PC-9 (cell line): ENCODE measurements around the gene RMI2. TPM values are rescaled to one million over a fixed set of nuclear protein-coding genes. Genes with fewer than 3 reads are reported as not detected.

ENCODE experiments used
- BruUV-seq: library from RNA; stranded (reverse); fragments of 400-500 nt; replicated peaks from 2 replicates; lab custom pipeline; 2021; lab: Mats Ljungman, UMichigan
- CTCF ChIA-PET: fragments of 300-600 bp; sonication (Branson Sonifier 250); formaldehyde crosslinking; loops from one replicate; lab custom pipeline; 2022; ENCODE audit warnings: antibody characterized with exemption; lab: Charles Lee
- POLR2A ChIA-PET: fragments of 300-600 bp; sonication (Branson Sonifier 250); formaldehyde crosslinking; loops from one replicate; lab custom pipeline; 2022; ENCODE audit warnings: antibody characterized with exemption; ENCODE audit not compliant: unreplicated experiment; lab: Charles Lee
- DNase-seq, 2 experiments: peaks; one replicate each; pipeline versions ENCODE4 v3.0.0 to v3.0.0-alpha.2; 2015 to 2022; ENCODE audit warnings: mixed read lengths in 1 of 2
- H2AFZ ChIP-seq: fragments of 200-600 bp; sonication (generic); 2 replicates; pipeline ENCODE4 v1.8.1; 2017; ENCODE audit warnings: antibody characterized with exemption
- H3F3A ChIP-seq: fragments of 200-600 bp; sonication (generic); 2 replicates; pipeline ENCODE4 v1.8.1; 2017; ENCODE audit warnings: antibody characterized with exemption, mild to moderate bottlenecking, low read depth; ENCODE audit not compliant: insufficient read depth
- H3K27ac ChIP-seq: fragments of 200-600 bp; sonication (generic); 2 replicates; pipeline ENCODE4 v1.6.1; 2016; ENCODE audit warnings: mixed run types
- H3K27me3 ChIP-seq: fragments of 200-600 bp; sonication (generic); 2 replicates; pipeline ENCODE4 v1.6.1; 2016; ENCODE audit warnings: low read depth, mixed run types; ENCODE audit not compliant: insufficient read depth
- H3K36me3 ChIP-seq: fragments of 200-600 bp; sonication (generic); 2 replicates; pipeline ENCODE4 v1.6.1; 2016; ENCODE audit warnings: low read depth, mixed run types
- H3K4me1 ChIP-seq: fragments of 200-600 bp; sonication (generic); replicated peaks from 2 replicates; pipeline ENCODE4 v1.6.1; 2016; ENCODE audit warnings: mixed run types; ENCODE audit not compliant: insufficient read depth
- H3K4me2 ChIP-seq: fragments of 200-600 bp; sonication (generic); 2 replicates; pipeline ENCODE4 v1.6.1; 2017; ENCODE audit warnings: mixed run types
- H3K4me3 ChIP-seq: fragments of 200-600 bp; sonication (generic); 2 replicates; pipeline ENCODE4 v1.6.1; 2016; ENCODE audit warnings: mixed run types
- H3K79me2 ChIP-seq: fragments of 200-600 bp; sonication (generic); 2 replicates; pipeline ENCODE4 v1.6.1; 2017; ENCODE audit warnings: low read depth, mixed run types
- H3K9me2 ChIP-seq: fragments of 200-600 bp; sonication (generic); 2 replicates; pipeline ENCODE4 v1.8.1; 2017; ENCODE audit warnings: mild to moderate bottlenecking; ENCODE audit not compliant: insufficient read depth
- H3K9me3 ChIP-seq: fragments of 200-600 bp; sonication (generic); 2 replicates; pipeline ENCODE4 v1.8.1; 2016; ENCODE audit warnings: low read depth; ENCODE audit not compliant: insufficient read depth
- H4K20me1 ChIP-seq: fragments of 200-600 bp; sonication (generic); 2 replicates; pipeline ENCODE4 v1.8.1; 2017; ENCODE audit not compliant: insufficient read depth
- EZH2 ChIP-seq: fragments of 200-600 bp; sonication (generic); IDR thresholded peaks from 2 replicates; pipeline ENCODE4 v1.8.0; 2017; ENCODE audit warnings: antibody characterized with exemption, low read depth
- intact Hi-C: fragments of 100-400 bp; cut with micrococcal nuclease; formaldehyde crosslinking; loops from one replicate; pipeline ENCODE4 v1.10.0; 2022; ENCODE audit not compliant: unreplicated experiment
- total RNA-seq: library from RNA; stranded (reverse); gene quantifications from 2 replicates; pipeline ENCODE4 v1.2.3, GENCODE V29; 2021
- TF ChIP-seq, protein P1 (sequence below): fragments of 200-600 bp; sonication (generic); conservative IDR thresholded peaks from 2 replicates; pipeline ENCODE4 v1.6.1; 2017; ENCODE audit warnings: mixed run types, antibody characterized with exemption, mild to moderate bottlenecking, moderate library complexity

RMI2 gene
- total RNA-seq, 1 experiment from 2014 or later: 38.0 TPM

DNA sequence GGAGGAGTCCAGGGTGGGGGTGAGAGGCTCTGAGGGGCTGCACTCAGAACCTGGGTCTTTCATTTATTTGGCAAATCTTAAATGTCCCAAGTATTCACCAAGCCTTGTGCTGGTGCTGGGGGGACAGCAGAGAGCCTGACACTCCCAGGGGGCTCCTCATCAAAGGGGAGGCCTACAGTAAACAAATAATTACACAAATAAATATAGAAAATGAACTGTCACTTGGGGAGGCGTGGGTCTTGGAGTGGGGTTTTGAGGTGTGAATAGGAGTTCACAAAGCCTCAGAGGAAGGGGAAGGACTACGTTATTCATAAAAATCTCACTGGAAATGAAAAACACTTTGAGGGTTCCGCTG, 48.9 kb upstream of the RMI2 start:
- no peaks in the 10 kb centered on the region for H3K9me2 ChIP-seq
- H3K27ac ChIP-seq: no peak overlapping the region
- H3K79me2 ChIP-seq: no peaks in the 10 kb centered on the region
- no TSS peak for BruUV-seq
- H3K4me3 ChIP-seq: no peak overlapping the region
- no peaks in the 10 kb centered on the region for H3K27me3 ChIP-seq
- ChIA-PET CTCF (interaction anchor here (1.3 kb wide), 1 partner anchor 37 kb away, joined by 4 read pairs; no protein-coding TSS in a partner anchor), POLR2A (no interaction called here)
- peaks cover 5% of the 10 kb centered on the region; the same call in 1 of the 2 replicates for H3F3A ChIP-seq
- H2AFZ ChIP-seq: no peak overlapping the region
- no peak overlapping the region for H3K4me2 ChIP-seq
- intact Hi-C loops: loop anchor here (5.0 kb wide), 1 partner anchor 39 kb away; the partner anchor contains the start of gene SOCS1
- H3K4me1 ChIP-seq: no peaks in the 10 kb centered on the region
- H3K36me3 ChIP-seq: no peaks in the 10 kb centered on the region
- no peak for DNase-seq
- no peaks in the 10 kb centered on the region for H4K20me1 ChIP-seq
- no peaks in the 10 kb centered on the region for H3K9me3 ChIP-seq
- no peak for TF ChIP-seq EZH2
- TF ChIP-seq, protein P1, sequence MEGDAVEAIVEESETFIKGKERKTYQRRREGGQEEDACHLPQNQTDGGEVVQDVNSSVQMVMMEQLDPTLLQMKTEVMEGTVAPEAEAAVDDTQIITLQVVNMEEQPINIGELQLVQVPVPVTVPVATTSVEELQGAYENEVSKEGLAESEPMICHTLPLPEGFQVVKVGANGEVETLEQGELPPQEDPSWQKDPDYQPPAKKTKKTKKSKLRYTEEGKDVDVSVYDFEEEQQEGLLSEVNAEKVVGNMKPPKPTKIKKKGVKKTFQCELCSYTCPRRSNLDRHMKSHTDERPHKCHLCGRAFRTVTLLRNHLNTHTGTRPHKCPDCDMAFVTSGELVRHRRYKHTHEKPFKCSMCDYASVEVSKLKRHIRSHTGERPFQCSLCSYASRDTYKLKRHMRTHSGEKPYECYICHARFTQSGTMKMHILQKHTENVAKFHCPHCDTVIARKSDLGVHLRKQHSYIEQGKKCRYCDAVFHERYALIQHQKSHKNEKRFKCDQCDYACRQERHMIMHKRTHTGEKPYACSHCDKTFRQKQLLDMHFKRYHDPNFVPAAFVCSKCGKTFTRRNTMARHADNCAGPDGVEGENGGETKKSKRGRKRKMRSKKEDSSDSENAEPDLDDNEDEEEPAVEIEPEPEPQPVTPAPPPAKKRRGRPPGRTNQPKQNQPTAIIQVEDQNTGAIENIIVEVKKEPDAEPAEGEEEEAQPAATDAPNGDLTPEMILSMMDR: no peak

DNA sequence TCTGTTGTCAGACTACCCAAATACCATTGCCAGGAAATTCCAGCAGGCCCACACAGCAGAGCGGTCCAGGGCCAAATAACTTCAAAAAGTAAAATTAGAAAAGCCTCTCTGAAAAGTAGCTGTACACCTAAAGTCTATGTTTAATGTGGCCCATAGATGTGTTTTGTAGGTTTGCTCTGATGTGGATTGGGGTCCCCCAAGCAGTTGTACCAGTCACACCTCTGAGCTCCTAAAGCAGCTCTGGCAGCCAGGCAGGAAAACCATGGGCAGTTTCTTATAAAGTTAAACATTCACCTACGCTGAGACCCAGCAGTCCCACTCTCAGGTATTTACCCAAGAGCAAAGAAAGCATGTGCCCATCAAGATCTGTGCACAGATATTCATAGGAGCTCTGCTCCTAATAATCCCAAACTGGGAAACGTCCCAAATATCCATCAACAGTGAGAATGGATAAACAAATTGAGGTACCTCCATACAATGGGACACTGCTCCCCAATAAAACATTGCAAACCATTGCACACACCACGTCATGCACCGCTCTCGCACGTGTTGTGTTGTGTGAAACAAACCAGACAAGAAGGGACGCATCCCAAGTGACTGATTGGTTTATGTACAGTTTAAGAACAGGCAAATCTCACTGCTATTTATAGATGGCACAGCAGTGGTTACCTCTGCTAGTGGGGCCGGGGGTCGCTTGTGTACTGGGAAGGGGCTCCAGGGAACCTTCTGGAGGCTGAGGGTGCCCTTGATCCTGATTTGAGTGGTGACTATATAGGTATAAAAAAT, 48.4 kb upstream of the RMI2 start:
- Histone ChIP-seq H3K27ac (no peak overlapping the region), H3K27me3 (no peaks in the 10 kb centered on the region), H3K79me2 (no peaks in the 10 kb centered on the region), H3F3A (peaks cover 5% of the 10 kb centered on the region; the same call in 1 of the 2 replicates), H3K9me3 (no peaks in the 10 kb centered on the region), H2AFZ (no peak overlapping the region), H3K4me1 (no peaks in the 10 kb centered on the region), H4K20me1 (no peaks in the 10 kb centered on the region), H3K36me3 (no peaks in the 10 kb centered on the region), H3K4me2 (no peak overlapping the region), H3K9me2 (no peaks in the 10 kb centered on the region), H3K4me3 (no peak overlapping the region)
- BruUV-seq: no TSS peak
- no peak for DNase-seq
- CTCF ChIA-PET: interaction anchor here (1.3 kb wide), 1 partner anchor 38 kb away, joined by 4 read pairs; no protein-coding TSS in a partner anchor
- POLR2A ChIA-PET: interaction anchor here (0.5 to 0.7 kb wide), 3 partner anchors 20 to 104 kb away, joined by 3 to 4 read pairs (median 3); partner anchors contain the start of gene PRM2
- intact Hi-C loops: loop anchor here (5.0 kb wide), 1 partner anchor 40 kb away; the partner anchor contains the start of gene SOCS1
- TF ChIP-seq EZH2: no peak
- TF ChIP-seq, protein P1: no peak

DNA sequence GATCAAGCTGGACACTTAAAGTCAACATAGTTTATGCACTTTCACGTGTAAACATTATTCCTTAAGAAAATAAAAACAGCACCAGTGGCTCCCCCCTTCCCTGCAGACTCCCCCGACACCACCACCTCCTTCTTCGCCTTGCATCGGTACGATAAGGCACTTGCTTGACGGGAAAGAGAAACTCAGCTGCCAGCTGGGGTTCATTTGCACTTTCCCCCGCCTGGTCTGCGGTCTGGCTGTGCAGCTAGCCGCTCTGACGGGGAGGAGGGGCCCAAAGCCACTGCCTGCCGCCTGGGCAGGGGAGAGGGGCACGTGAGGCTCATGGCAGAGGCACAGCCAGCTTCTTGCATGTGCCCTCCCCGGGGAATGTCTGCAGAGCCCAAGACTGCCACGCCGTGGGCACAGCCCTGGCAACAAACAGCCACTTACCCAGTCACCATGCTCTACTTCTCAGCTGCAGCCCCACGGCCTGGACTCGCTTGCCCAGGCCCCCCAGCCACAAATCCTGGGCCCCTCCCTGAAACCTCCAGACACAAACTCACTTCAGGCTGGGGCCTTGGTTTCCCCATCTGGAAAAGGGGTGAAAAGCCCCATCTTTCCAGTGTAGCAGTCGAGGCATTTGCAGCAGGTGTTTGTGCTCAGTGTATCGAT, 47.6 kb upstream of the RMI2 start:
- Histone ChIP-seq H3K4me3 (no peak overlapping the region), H2AFZ (no peak overlapping the region)
- intact Hi-C loops: loop anchor here (5.0 kb wide), 1 partner anchor 40 kb away; the partner anchor contains the start of gene SOCS1

More for the DNA sequence above, 47.6 kb upstream of the RMI2 start:
- ChIA-PET POLR2A (interaction anchor here (0.5 to 0.7 kb wide), 4 partner anchors 21 to 227 kb away, joined by 3 to 14 read pairs (median 4); partner anchors contain the start of gene PRM2), CTCF (interaction anchor here (0.6 to 1.3 kb wide), 3 partner anchors 39 to 314 kb away, joined by 4 read pairs; no protein-coding TSS in a partner anchor)
- Histone ChIP-seq H3K36me3 (no peaks in the 10 kb centered on the region), H3K27ac (no peak overlapping the region), H3K9me2 (no peaks in the 10 kb centered on the region), H4K20me1 (no peaks in the 10 kb centered on the region), H3K79me2 (no peaks in the 10 kb centered on the region), H3K9me3 (no peaks in the 10 kb centered on the region), H3K4me2 (no peak overlapping the region), H3K4me1 (peaks cover 6% of the 10 kb centered on the region; the same call in 1 of the 2 replicates), H3K27me3 (no peaks in the 10 kb centered on the region), H3F3A (peaks cover 9% of the 10 kb centered on the region; the same call in 1 of the 2 replicates)
- peak in 1 of 2 experiments; percentile 77 for DNase-seq
- no TSS peak for BruUV-seq
- no peak for TF ChIP-seq EZH2
- TF ChIP-seq, protein P1: no peak
